GM21825 (cell line): Measurements from ENCODE around the gene ZNF12.
"Not testable (repeated sequence)": the region's sequence is repeated elsewhere in the genome, so short reads cannot be mapped to it uniquely, and the experiment has no call there.

Source experiments
- ATAC-seq: cut with Tn5 transposase; IDR thresholded peaks from one replicate; pipeline ENCODE4 v1.9.1; 2021; ENCODE audit warnings: mild to moderate bottlenecking, moderate library complexity; ENCODE audit not compliant: unreplicated experiment

ZNF12 gene

GRCh38 chr7:6691609-6692106 is 15.1 kb downstream of the ZNF12 start:
- ATAC-seq = no peak

- no peak for ATAC-seq
Measured at GRCh38 chr7:6691103-6691502, 15.6 kb downstream of the ZNF12 start.

- ATAC-seq = no peak
Measured at GRCh38 chr7:6680146-6680545, 26.6 kb downstream of the ZNF12 start.

GRCh38 chr7:6675807-6676405 is 30.8 kb downstream of the ZNF12 start:
- no peak for ATAC-seq

GRCh38 chr7:6670851-6671250 is 35.9 kb downstream of the ZNF12 start:
- not testable (repeated sequence) for ATAC-seq

GRCh38 chr7:6658618-6659345 is 48.0 kb downstream of the ZNF12 start:
- no peak for ATAC-seq

GRCh38 chr7:6656413-6656812 is 50.3 kb downstream of the ZNF12 start:
- no peak for ATAC-seq

- ATAC-seq = no peak
Measured at GRCh38 chr7:6655636-6656385, 50.9 kb downstream of the ZNF12 start.

- ATAC-seq = no peak
Measured at GRCh38 chr7:6654842-6655610, 51.7 kb downstream of the ZNF12 start.

- no peak for ATAC-seq
Measured at GRCh38 chr7:6654113-6654841, 52.5 kb downstream of the ZNF12 start.

GRCh38 chr7:6653071-6654003 is 53.4 kb downstream of the ZNF12 start:
- ATAC-seq = no peak

- ATAC-seq = no peak
Measured at GRCh38 chr7:6652446-6653011, 54.2 kb downstream of the ZNF12 start.

GRCh38 chr7:6651851-6652445 is 54.8 kb downstream of the ZNF12 start:
- ATAC-seq = no peak

GRCh38 chr7:6650521-6651011 is 56.2 kb downstream of the ZNF12 start:
- ATAC-seq = no peak

- ATAC-seq = no peak
Measured at GRCh38 chr7:6650086-6650485, 56.7 kb downstream of the ZNF12 start.

- ATAC-seq = no peak
Measured at GRCh38 chr7:6649241-6649961, 57.3 kb downstream of the ZNF12 start.

GRCh38 chr7:6648815-6649104 is 58.0 kb downstream of the ZNF12 start:
- no peak for ATAC-seq
